CD4-positive, alpha-beta T cell treated with Interleukin-21 for 1 hour (primary cell): Measurements from ENCODE around the gene NPAS3.

ENCODE experiments used
- DNase-seq: peaks from one replicate; pipeline ENCODE4 v3.0.0-alpha.2; 2020

NPAS3 gene

GRCh38 chr14:33017016-33017415, 78.3 kb downstream of the NPAS3 start:
- DNase-seq, result no peak

- DNase-seq, result no peak
Measured at GRCh38 chr14:33019346-33019745, 80.7 kb downstream of the NPAS3 start.

- no peak for DNase-seq
Measured at GRCh38 chr14:33026850-33027430, 88.3 kb downstream of the NPAS3 start.

GRCh38 chr14:33029511-33029910, 90.8 kb downstream of the NPAS3 start:
- no peak for DNase-seq

- DNase-seq, result no peak
Measured at GRCh38 chr14:33030386-33030785, 91.7 kb downstream of the NPAS3 start.

GRCh38 chr14:33035416-33036194, 96.9 kb downstream of the NPAS3 start:
- DNase-seq, result no peak

GRCh38 chr14:33039311-33039710, 100.6 kb downstream of the NPAS3 start:
- no peak for DNase-seq

GRCh38 chr14:33040372-33041140, 101.9 kb downstream of the NPAS3 start:
- no peak for DNase-seq

GRCh38 chr14:33042591-33042990, 103.9 kb downstream of the NPAS3 start:
- no peak for DNase-seq

- DNase-seq, result no peak
Measured at GRCh38 chr14:33045760-33046159, 107.1 kb downstream of the NPAS3 start.

GRCh38 chr14:33052943-33053342, 114.3 kb downstream of the NPAS3 start:
- no peak for DNase-seq

- no peak for DNase-seq
Measured at GRCh38 chr14:33056213-33056612, 117.5 kb downstream of the NPAS3 start.

- DNase-seq, result no peak
Measured at GRCh38 chr14:33057585-33057984, 118.9 kb downstream of the NPAS3 start.

- no peak for DNase-seq
Measured at GRCh38 chr14:33061667-33062325, 123.1 kb downstream of the NPAS3 start.

- no peak for DNase-seq
Measured at GRCh38 chr14:33062476-33062875, 123.8 kb downstream of the NPAS3 start.

- DNase-seq, result no peak
Measured at GRCh38 chr14:33062881-33063280, 124.2 kb downstream of the NPAS3 start.

GRCh38 chr14:33063521-33063920, 124.8 kb downstream of the NPAS3 start:
- DNase-seq, result no peak

GRCh38 chr14:33065634-33066033, 127.0 kb downstream of the NPAS3 start:
- no peak for DNase-seq

GRCh38 chr14:33068040-33068439, 129.4 kb downstream of the NPAS3 start:
- DNase-seq, result no peak

- DNase-seq, result no peak
Measured at GRCh38 chr14:33068626-33069025, 129.9 kb downstream of the NPAS3 start.

GRCh38 chr14:33070475-33070874, 131.8 kb downstream of the NPAS3 start:
- DNase-seq, result no peak

- DNase-seq, result no peak
Measured at GRCh38 chr14:33073023-33073422, 134.3 kb downstream of the NPAS3 start.

GRCh38 chr14:33081259-33081658, 142.6 kb downstream of the NPAS3 start:
- no peak for DNase-seq
